GM15510 (cell line): ENCODE data around the gene CCDC171.

Source experiments
- POLR2A ChIP-seq: IDR thresholded peaks from 3 replicates; pipeline ENCODE4 v1.6.1; 2011; ENCODE audit warnings: borderline replicate concordance; ENCODE audit not compliant: insufficient read length; ENCODE audit errors: extremely low read depth

The CCDC171 gene

DNA sequence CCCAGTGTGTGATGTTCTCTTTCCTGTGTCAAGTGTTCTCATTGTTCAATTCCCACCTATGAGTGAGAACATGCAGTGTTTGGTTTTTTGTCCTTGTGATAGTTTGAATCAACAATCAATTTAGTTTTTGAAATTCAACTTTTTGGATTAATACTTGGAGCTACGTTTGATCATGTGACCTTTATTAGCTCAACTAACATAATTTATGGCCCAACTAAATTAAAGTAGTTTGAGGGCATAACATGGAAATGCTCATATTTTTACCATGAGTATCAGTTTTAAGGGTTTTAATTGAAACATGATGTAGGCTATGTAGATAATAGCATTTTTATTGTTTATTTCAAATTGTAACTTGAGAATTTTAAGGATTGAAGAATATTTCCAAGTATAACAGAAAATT, 168.0 kb downstream of the CCDC171 start:
- no peak for TF ChIP-seq POLR2A

GRCh38 chr9:15722888-15723287, 170.0 kb downstream of the CCDC171 start:
- no peak for TF ChIP-seq POLR2A

DNA sequence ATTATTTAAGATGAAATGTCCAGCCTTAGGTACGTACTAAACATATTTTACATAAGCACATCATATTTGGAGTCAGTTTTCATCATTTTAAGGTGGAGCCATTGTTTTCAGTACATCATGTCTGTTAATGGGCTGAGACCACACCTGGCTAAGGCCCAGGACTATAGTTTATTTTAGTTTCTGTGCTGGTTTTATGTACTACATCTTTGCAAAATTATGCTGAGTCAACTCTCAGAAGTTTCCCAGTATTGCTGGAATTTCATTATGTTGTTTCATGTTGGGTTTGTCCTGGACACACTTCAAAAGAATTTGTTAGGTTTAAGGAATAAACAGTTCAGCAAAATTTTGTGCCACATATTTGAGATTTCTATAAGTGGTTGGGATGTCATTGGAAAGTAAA, 171.2 kb downstream of the CCDC171 start:
- no peak for TF ChIP-seq POLR2A

DNA sequence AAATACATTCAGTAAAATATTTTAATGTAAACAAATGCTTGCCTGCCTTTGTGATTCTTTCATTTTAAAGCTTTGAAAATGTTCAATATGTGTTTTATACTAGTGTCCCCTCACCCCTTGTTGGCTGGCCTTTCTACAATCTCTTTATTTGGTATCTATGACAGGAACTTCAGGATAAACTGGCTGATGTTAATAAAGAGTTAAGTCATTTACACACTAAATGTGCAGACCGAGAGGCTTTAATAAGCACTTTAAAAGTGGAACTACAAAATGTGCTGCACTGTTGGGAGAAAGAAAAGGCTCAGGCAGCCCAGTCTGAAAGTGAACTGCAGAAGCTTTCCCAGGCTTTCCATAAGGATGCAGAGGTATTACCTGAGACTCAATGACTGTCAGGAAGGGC, 171.8 kb downstream of the CCDC171 start:
- TF ChIP-seq POLR2A, result no peak

- no peak for TF ChIP-seq POLR2A
These were observed 173.1 kb downstream of the CCDC171 start for GRCh38 chr9:15725953-15726352.

DNA sequence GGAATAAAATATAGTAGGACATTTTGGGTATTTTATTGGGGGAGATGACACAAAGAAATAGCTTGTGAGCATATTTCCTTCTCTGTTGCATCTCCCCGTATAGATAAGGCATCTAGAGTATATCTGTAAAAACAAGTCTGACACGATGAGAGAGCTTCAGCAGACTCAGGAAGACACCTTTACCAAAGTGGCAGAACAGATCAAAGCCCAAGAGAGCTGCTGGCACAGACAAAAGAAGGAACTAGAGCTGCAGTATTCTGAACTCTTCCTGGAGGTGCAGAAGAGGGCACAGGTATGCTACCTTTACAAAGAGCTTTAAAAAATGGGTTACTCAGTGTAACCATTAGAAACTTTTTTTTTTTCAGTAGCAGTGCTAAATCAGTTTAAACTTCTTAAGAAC, 176.7 kb downstream of the CCDC171 start:
- TF ChIP-seq POLR2A, result no peak

GRCh38 chr9:15735083-15735857, 182.4 kb downstream of the CCDC171 start:
- no peak for TF ChIP-seq POLR2A

DNA sequence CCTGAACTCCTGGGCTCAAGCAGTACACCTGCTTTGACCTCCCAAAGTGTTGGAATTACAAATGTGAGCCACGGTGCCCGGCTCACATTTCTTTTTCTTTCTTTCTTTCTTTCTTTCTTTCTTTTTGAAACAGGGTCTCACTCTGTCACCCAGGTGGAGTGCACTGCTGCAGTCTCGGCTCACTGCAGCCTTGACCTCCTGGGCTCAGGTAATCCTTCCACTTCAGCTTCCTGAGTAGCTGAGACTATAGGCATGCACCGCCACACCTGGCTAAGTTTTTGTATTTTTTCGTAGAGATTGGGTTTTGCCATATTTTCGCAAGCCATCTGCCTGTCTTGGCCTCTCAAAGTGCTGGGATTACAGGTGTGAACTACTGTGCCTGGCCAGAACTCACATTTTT, 183.7 kb downstream of the CCDC171 start:
- no peak for TF ChIP-seq POLR2A

DNA sequence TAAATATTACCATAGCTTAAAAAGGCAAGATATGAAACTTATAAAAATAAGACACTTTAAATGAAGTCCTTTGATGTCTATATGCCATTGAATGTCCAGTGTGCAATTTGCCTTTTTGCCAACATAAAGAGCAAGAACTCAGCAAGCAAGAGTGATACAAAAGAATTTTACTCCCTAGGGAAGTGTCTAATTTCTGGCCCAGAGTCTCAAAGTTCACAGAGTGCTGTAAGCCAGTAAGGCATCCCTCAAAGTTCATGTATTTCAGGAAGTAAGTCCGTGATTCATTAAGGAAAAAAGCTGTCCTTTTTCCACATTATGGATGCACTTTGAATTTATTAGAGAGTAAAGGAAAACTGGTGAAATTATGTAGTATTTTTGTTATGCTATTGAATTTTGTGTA, 185.2 kb downstream of the CCDC171 start:
- no peak for TF ChIP-seq POLR2A

- TF ChIP-seq POLR2A, result no peak
These were observed 188.2 kb downstream of the CCDC171 start for GRCh38 chr9:15741015-15741414.

DNA sequence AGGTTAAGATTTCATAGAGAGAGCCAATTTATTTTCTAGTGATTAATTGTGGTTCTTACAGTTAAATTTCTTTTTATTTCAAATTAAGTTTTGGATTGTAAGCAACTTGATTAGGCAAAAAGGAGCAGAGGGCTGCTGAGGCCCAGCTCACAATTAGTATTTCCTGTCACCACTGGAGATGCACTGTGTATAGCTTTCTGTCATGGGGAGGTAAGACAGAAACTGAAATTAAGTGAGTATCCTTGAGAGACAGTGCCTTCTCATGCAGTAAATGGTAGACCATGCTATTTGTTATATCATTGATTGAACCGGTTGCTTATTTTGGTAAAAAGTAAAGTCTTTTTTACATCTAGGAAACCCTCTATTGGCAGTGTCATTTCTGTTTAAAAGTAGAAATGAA, 190.7 kb downstream of the CCDC171 start:
- TF ChIP-seq POLR2A, result no peak

DNA sequence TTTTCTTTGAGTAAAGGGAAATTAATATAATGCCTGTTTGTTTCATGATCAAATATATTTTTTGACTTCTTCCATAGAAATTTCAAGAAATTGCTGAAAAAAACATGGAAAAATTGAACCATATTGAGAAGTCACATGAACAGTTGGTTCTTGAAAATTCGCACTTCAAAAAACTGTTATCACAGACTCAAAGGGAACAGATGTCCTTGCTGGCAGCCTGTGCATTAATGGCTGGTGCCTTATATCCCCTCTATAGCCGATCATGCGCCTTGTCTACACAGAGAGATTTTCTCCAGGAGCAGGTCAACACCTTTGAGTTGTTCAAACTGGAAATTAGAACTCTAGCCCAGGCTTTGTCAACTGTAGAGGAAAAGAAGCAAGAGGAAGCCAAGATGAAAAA, 191.4 kb downstream of the CCDC171 start:
- no peak for TF ChIP-seq POLR2A

DNA sequence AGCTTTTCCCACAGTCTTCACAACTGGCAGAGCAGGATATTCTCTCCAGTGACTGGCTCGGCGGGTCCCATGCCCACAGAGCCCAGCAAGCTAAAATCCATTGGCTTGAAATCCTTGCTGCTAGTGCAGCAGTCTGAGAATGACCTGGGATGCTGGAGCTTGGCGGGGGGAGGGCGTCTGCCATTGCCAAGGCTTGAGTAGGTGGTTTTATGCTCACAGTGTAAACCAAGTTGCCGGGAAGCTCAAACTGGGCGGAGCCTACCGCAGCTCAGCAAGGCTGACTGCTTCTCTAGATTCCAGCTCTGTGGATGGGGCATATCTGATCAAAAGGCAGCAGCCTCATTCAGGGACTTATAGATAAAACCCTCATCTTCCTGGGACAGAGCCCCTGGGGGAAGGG, 194.1 kb downstream of the CCDC171 start:
- no peak for TF ChIP-seq POLR2A

GRCh38 chr9:15755660-15756059, 202.8 kb downstream of the CCDC171 start:
- TF ChIP-seq POLR2A, result no peak

- TF ChIP-seq POLR2A, result no peak
These were observed 208.7 kb downstream of the CCDC171 start for GRCh38 chr9:15761551-15761950.

- TF ChIP-seq POLR2A, result no peak
These were observed 210.5 kb downstream of the CCDC171 start for GRCh38 chr9:15763371-15763770.

- no peak for TF ChIP-seq POLR2A
These were observed 211.3 kb downstream of the CCDC171 start for GRCh38 chr9:15764131-15764530.
